DMS 273 treated with DMSO at 0.1 percent for 48 hours (cell line): ENCODE results near the gene OR2J1.
"Not testable (repeated sequence)": the region's sequence is repeated elsewhere in the genome, so short reads cannot be mapped to it uniquely, and the experiment has no call there.

ENCODE experiments used
- DNase-seq: peaks from one replicate; lab custom pipeline; 2025; lab: John Stamatoyannopoulos, UW

OR2J1 gene

GRCh38 chr6:29099190-29099589, at the start of gene OR2J1:
TSS of gene OR2J1 (plus strand) at chr6:29099490. CDS start at chr6:29100943, 1,453 bp downstream.
- no peak for DNase-seq

GRCh38 chr6:29051680-29052079, 47.6 kb upstream of the OR2J1 start:
- no peak for DNase-seq

GRCh38 chr6:29071831-29072723, 27.2 kb upstream of the OR2J1 start:
- DNase-seq, result peak; percentile 34

GRCh38 chr6:29079203-29079602, 20.1 kb upstream of the OR2J1 start:
- no peak for DNase-seq

- DNase-seq, result no peak
These were observed 18.0 kb upstream of the OR2J1 start for GRCh38 chr6:29081312-29081711.

DNA sequence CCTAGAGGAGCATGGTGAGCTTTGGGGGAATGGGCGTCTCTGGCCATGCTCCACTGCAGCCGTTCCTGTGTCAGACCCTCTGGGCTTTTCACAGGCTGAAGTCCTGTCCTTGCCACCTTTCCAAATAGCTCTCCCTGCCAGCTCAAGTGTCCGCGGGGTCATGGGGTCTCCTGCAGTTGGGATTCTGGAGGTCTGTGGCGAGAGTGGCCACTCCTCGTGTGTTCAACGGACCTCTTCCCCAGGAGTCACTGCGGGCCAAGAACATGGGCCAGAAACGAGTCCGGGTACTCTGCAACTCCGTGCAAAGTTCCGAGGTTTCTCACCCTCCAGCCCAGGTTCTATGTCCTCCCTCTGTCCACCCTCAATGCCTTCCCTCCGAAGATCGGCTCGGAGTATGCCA, 16.8 kb upstream of the OR2J1 start:
- DNase-seq, result no peak

GRCh38 chr6:29087213-29087612, 12.1 kb upstream of the OR2J1 start, which contains the start of gene OR2B3:
TSS of gene OR2B3 (minus strand) at chr6:29087313. CDS start at chr6:29087248, 65 bp downstream.
- no peak for DNase-seq

GRCh38 chr6:29092957-29093356, 6.3 kb upstream of the OR2J1 start:
- DNase-seq, result no peak

GRCh38 chr6:29097803-29098202, 1.5 kb upstream of the OR2J1 start:
- no peak for DNase-seq

GRCh38 chr6:29107758-29108157, 8.5 kb downstream of the OR2J1 start, which contains the start of gene OR2J3:
TSS of gene OR2J3 (plus strand) at chr6:29108058. CDS start at chr6:29111891, 3,833 bp downstream.
- no peak for DNase-seq

DNA sequence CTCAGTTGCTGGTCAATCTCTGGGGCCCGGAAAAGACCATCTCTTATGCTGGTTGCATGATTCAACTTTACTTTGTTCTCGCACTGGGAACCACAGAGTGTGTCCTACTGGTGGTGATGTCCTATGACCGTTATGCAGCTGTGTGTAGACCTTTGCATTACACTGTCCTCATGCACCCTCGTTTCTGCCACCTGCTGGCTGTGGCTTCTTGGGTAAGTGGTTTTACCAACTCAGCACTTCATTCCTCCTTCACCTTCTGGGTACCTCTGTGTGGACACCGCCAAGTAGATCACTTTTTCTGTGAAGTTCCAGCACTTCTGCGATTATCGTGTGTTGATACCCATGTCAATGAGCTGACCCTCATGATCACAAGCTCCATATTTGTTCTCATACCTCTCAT, 12.8 kb downstream of the OR2J1 start:
- no peak for DNase-seq

DNA sequence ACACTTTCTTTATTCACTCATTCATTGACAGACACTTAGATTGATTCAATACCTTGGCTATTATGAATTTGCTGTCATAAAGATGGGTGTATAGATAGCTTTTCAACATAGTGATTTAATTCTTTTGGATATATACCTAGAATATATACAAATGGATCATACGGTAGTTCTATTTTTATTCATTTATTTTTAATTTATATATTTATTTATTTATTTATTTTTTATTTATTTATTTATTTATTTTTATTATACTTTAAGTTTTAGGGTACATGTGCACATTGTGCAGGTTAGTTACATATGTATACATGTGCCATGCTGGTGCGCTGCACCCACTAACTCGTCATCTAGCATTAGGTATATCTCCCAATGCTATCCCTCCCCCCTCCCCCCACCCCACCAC, 15.7 kb downstream of the OR2J1 start:
- DNase-seq, result not testable (repeated sequence)

- DNase-seq, result no peak
These were observed 30.2 kb downstream of the OR2J1 start for GRCh38 chr6:29129326-29130012.

DNA sequence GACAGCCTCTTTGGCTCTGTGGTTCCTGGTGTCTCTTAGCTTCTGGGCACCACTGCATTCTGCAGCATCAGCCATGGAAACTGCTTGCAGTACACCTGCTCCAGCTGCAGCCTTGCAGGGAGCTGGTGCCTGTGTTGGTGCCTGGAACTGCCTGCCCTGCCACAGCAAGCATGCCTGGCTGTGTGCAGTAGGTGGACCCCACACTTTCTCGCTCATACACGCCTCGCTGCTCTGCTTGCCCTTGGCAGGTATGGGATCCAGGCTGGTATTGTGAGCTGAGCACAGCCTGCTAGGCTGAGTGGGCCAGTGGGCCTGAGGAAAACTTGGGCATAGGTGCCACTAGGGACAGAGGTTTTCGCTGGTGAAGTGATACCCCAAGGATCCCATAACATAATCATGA, 31.4 kb downstream of the OR2J1 start:
- no peak for DNase-seq

- no peak for DNase-seq
These were observed 32.4 kb downstream of the OR2J1 start for GRCh38 chr6:29131691-29132090.

- no peak for DNase-seq
These were observed 38.4 kb downstream of the OR2J1 start for GRCh38 chr6:29137724-29138123.

GRCh38 chr6:29141606-29142005, 42.3 kb downstream of the OR2J1 start:
- no peak for DNase-seq

DNA sequence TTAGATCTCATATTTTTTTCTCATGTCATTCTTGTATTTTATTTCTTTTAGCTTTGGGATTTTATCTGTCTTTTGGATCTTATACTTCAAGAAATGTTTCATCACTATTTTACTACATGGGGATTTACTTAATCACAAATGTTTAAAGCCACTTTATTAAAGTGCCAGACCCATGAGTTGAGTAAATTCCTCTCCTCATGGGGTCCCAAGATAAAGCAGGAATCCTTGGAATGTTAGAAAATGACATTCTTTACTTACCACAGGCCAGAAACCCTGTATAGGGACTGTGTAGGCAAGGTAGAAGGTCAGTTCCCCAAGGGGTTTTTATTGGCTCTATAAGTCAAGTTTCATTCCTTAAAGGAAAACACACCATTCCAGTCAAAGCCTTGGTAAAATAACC, 43.0 kb downstream of the OR2J1 start:
- no peak for DNase-seq

DNA sequence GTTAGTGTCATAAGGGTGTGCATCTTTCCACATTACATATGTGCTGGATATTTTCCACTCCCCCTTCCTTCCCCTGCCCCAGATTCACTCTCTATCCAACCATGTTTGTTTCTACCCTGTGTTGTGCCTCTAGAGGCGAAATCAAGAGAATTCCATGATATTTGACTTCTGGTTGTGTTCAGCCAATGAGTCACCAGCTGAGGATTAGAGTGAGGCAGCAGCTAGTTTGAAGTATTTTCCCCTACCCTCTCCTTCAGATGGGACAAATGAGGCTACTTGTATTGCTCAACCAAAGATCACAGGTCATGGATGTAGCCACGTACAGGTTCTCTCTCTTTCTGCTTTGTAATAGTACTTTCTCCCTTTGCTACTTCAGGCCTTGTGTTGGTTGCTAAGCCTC, 46.9 kb downstream of the OR2J1 start:
- no peak for DNase-seq

DNA sequence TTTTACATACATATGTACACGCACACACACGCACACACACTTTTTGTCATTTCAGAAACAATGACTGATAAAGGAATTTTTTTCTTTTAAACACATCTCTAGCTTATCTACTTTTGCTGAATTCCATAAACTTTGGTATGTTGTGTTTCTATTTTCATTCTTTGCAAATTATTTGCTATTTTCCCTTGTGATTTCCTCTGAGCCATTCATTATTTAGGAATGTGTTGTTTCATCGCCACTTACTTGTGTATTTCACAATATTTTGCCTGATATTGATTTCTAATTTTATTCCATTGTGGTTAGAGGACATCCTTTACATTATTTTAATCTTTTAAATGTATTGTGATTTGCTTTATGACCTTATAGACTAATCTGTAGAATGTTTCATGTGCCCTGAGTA, 47.8 kb downstream of the OR2J1 start:
- no peak for DNase-seq

- not testable (repeated sequence) for DNase-seq
These were observed 50.2 kb downstream of the OR2J1 start for GRCh38 chr6:29149444-29149843.
